ENCODE results near the gene NBEAL1. TPM values are rescaled to one million over a fixed set of nuclear protein-coding genes. Genes with fewer than 3 reads are reported as not detected.

Gene NBEAL1
- total and polyA plus RNA-seq, 10 donors: 3.5 to 34.3 (median 24.2) TPM

DNA sequence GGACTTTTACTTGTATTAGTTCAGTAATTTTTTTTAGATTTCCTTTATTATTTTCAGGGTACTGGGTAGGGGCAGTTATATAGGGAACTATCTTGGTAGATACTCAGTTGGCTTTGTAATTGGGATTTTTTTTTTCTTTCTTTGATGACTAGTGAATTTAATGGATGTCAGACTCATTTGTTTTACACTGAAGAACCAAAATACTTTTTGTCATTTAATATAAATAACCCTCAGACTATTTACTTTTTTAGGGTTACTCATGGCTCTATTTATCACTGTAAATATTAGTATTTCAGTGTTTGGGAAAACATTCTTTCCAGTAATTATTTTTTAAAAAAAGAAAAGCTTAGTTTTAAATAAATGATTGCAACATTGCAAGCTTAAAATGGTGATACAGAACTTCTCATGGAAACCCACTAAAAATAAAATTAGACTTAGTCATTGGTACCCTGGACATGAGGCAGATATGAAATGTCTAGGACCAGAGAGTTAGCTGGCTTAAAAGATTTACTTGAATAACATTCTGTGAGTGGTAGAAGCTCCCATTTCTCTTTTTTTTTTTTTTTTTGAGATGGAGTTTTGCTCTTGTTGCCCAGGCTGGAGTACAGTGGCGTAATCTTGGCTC lies 149.7 kb downstream of the NBEAL1 start:
- no peaks in the 10 kb centered on the region for H3K27me3 ChIP-seq (replicated peaks in 1 of 7)
- peaks cover 0 to 54% (median 15%) of the 10 kb centered on the region in 6 donors for H3K36me3 ChIP-seq
- no peak overlapping the region for H3K4me3 ChIP-seq
- H3K9me3 ChIP-seq: no peaks in the 10 kb centered on the region
- H3K4me1 ChIP-seq: no peaks in the 10 kb centered on the region
- TF ChIP-seq, protein P1, sequence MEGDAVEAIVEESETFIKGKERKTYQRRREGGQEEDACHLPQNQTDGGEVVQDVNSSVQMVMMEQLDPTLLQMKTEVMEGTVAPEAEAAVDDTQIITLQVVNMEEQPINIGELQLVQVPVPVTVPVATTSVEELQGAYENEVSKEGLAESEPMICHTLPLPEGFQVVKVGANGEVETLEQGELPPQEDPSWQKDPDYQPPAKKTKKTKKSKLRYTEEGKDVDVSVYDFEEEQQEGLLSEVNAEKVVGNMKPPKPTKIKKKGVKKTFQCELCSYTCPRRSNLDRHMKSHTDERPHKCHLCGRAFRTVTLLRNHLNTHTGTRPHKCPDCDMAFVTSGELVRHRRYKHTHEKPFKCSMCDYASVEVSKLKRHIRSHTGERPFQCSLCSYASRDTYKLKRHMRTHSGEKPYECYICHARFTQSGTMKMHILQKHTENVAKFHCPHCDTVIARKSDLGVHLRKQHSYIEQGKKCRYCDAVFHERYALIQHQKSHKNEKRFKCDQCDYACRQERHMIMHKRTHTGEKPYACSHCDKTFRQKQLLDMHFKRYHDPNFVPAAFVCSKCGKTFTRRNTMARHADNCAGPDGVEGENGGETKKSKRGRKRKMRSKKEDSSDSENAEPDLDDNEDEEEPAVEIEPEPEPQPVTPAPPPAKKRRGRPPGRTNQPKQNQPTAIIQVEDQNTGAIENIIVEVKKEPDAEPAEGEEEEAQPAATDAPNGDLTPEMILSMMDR (IDR thresholded peaks at IDR 0.05 in 8 of 11, conservative IDR thresholded peaks at IDR 0.05 in 3 of 11): no peak
- WGBS, 5 donors: 100% methylated on average over 1 of the region's 1 CpG
- H3K27ac ChIP-seq: no peak overlapping the region
- no peak for DNase-seq
- intact Hi-C loops (cut with DNase I; ENCODE audit: low total_unique reads): no loop called here

DNA sequence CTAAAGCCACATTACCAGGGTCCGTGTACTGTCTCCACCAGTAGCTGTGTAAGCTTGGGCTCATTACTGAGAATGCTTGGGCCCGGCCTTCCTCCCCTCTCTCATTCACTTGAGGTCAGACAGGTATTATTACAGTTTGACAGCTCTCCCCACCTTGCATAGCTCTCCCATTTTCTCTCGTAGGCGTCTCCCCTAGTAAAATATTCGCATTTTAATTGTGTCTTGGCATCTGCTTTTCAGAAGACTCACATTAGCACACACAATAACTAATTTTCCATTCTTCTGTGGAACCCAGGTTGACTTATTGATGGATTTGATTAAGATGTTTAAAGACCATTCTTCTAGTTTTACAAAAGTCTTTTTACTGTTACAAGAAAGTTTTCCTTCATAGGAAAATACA lies 153.1 kb downstream of the NBEAL1 start:
- Histone ChIP-seq H3K27me3 (replicated peaks in 1 of 7) (no peaks in the 10 kb centered on the region), H3K4me3 (no peak overlapping the region), H3K4me1 (no peaks in the 10 kb centered on the region), H3K9me3 (no peaks in the 10 kb centered on the region), H3K36me3 (peaks cover 0 to 65% (median 19%) of the 10 kb centered on the region in 6 donors), H3K27ac (no peak overlapping the region)
- TF ChIP-seq POLR2AphosphoS5 (IDR thresholded peaks at IDR 0.05) (no peak), POLR2A (IDR thresholded peaks at IDR 0.05) (no peak)
- TF ChIP-seq, protein P1 (IDR thresholded peaks at IDR 0.05 in 8 of 11, conservative IDR thresholded peaks at IDR 0.05 in 3 of 11): no peak
- intact Hi-C loops (cut with DNase I; ENCODE audit: low total_unique reads): no loop called here
- 94 to 97% (median 97%) methylated on average over 5 of the region's 5 CpGs for WGBS, 5 donors
- no peak for DNase-seq

DNA sequence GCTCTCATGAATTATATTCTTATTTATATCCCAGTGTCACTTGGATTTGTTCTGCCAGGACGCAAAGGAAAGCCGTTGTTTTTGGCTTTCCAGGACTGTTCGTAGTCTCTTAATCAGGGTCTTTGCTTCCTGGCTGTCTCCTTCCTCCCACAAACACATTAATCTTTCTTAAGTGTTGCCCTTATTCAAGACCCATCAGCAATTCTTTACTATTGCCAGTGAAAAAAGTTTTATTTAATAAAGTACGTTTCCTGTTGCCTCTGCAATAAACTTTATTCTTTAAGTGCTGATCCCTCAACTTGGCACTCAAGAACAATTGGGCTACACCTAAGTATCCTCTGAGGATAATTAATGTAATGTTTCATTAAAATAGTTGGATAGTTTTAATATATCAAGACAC lies 155.8 kb downstream of the NBEAL1 start:
- WGBS, 5 donors: 72 to 82% (median 73%) methylated on average over 4 of the region's 4 CpGs
- intact Hi-C loops (cut with DNase I; ENCODE audit: low total_unique reads): no loop called here
- H3K9me3 ChIP-seq: no peaks in the 10 kb centered on the region
- H3K4me3 ChIP-seq: no peak overlapping the region
- H3K27ac ChIP-seq: no peak overlapping the region
- no peaks in the 10 kb centered on the region for H3K27me3 ChIP-seq (replicated peaks in 1 of 7)
- peaks cover 0 to 62% (median 19%) of the 10 kb centered on the region in 6 donors for H3K36me3 ChIP-seq
- no peak for TF ChIP-seq POLR2A (IDR thresholded peaks at IDR 0.05)
- TF ChIP-seq, protein P1 (IDR thresholded peaks at IDR 0.05 in 8 of 11, conservative IDR thresholded peaks at IDR 0.05 in 3 of 11): no peak
- TF ChIP-seq POLR2AphosphoS5 (IDR thresholded peaks at IDR 0.05): no peak
- no peaks in the 10 kb centered on the region for H3K4me1 ChIP-seq
- DNase-seq: no peak

DNA sequence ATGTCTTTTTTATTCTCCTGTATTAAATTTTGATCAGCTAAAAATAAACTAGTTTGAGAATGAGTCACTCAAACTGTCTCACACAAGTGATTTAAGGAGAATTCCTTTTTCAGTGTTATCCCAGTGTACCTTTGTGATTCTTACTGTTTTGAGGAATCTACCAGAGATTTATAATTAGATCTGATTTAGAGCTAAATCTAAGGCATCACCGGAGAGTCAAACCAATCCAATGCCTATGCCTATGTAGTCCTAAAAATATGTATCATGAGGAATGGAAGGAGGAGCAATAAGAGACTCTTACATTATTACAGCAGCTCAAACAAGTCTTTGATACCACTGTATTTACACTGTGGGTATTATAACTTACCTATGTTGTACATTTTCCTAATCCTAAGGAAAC lies 160.7 kb downstream of the NBEAL1 start:
- Histone ChIP-seq H3K9me3 (no peaks in the 10 kb centered on the region), H3K36me3 (peaks cover 0 to 59% (median 2%) of the 10 kb centered on the region in 6 donors), H3K27me3 (replicated peaks in 1 of 7) (no peaks in the 10 kb centered on the region), H3K4me3 (no peak overlapping the region), H3K27ac (no peak overlapping the region), H3K4me1 (no peaks in the 10 kb centered on the region)
- TF ChIP-seq POLR2A (IDR thresholded peaks at IDR 0.05): no peak
- no peak for TF ChIP-seq POLR2AphosphoS5 (IDR thresholded peaks at IDR 0.05)
- TF ChIP-seq, protein P1 (IDR thresholded peaks at IDR 0.05 in 8 of 11, conservative IDR thresholded peaks at IDR 0.05 in 3 of 11): no peak
- DNase-seq: no peak
- intact Hi-C loops (cut with DNase I; ENCODE audit: low total_unique reads): no loop called here
- 94 to 100% (median 96%) methylated on average over 1 of the region's 1 CpG for WGBS, 5 donors

Data from spleen (tissue), 11 donors.